A172 (cell line): ENCODE measurements around the gene ANK3. TPM values are rescaled to one million over a fixed set of nuclear protein-coding genes. Genes with fewer than 3 reads are reported as not detected.
A peak's percentile ranks its signal among the peaks of the same experiment; 100 is the strongest.
"Not testable (repeated sequence)": the region's sequence is repeated elsewhere in the genome, so short reads cannot be mapped to it uniquely, and the experiment has no call there.

Experiments used
- DNase-seq: peaks from one replicate; pipeline ENCODE4 v3.0.0-alpha.2; 2015; ENCODE audit warnings: low spot score
- total RNA-seq: library from RNA; depleted of rRNA; stranded (reverse); fragments of >200 nt; shearing (Covaris generic); gene quantifications from 2 replicates; pipeline ENCODE4 v1.2.3, GENCODE V29; 2014

ANK3 gene
- total RNA-seq, 1 experiment from 2014 or later: 9.0 TPM

DNA sequence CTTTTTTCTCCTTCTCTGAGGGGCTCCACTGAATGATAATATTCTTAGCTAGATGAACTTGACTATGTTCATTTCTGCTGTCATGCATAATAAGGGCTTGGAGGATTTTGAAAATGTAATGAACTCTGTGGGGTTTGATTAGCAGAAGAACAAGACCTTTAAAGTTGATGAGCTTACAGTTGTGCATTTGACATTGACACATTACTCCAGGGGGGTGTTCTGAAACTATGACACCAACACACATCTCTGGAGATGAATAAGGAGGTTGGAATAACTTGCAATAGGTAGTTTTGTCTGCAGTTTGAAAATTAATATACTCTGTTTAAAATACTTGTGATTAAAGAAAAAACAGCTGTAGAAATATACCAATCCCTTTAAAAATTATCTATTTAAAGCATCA is 80.3 kb downstream of the ANK3 start:
- DNase-seq: no peak

DNA sequence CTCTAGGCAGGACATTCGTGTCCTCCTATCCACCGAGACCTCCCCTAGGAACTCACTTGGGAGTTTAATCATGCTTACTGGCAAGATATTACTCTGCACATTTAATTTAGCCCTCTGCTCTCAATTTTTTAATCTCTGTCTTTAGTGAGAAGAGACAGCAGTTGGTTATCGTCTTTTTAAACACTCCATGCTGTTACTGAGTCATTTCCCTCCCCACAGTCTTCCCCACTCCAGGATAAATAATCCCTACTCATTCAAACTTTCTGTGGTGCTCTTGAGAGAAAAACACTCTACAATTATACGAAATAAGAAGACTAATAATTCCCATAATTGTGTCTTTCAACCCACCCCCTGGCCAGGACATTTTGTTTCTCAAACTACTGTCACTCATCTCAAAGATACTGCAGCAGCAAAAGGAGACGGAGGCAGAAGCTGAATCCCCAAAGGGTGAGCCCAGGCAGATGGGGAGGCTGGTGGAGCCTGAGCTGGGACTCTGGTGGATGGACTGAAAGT is 84.2 kb downstream of the ANK3 start:
- DNase-seq: peak; percentile 41

GRCh38 chr10:60304829-60305379 is 84.8 kb downstream of the ANK3 start:
- DNase-seq: no peak

DNA sequence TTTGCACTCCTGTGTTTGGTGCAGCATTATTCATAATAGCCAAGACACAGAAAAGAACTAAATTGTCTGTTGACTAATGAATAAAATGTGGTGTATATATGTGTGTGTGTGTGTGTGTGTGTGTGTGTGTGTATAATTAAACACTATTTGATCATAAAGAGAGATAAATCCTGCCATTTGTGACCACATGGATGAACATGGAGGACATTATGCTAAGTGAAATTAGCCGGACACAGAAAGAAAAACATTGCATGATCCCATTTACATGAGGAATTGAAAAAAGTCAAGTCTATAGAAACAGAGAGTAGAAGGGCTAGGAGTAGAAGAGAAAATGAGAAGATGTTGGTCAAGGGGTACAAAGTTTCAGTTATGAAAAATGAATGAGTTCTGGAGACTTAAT is 85.9 kb downstream of the ANK3 start:
- no peak for DNase-seq

GRCh38 chr10:60299961-60300883 is 89.5 kb downstream of the ANK3 start:
- DNase-seq: peak; percentile 70

- no peak for DNase-seq
These were observed 90.3 kb downstream of the ANK3 start for GRCh38 chr10:60299390-60299778.

- DNase-seq: no peak
These were observed 91.0 kb downstream of the ANK3 start for GRCh38 chr10:60298408-60299389.

DNA sequence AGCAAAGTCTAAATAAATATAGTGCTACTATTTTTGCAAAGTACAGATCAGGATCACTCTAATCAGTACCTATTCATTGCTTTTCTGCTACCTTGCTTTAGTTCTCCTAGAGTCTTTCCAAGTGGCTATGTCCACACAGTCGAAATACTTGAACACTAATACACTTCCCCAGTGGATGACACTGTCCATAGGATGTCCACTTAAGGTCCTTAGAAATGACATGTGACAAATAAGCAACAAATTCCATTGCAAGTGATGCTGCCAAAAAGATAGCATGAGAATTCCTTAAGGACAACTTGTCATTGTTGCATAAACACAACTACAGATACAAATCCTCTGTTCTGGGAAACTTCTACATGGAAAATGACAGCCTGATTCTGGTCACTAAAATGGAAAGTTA is 93.6 kb downstream of the ANK3 start:
- no peak for DNase-seq

DNA sequence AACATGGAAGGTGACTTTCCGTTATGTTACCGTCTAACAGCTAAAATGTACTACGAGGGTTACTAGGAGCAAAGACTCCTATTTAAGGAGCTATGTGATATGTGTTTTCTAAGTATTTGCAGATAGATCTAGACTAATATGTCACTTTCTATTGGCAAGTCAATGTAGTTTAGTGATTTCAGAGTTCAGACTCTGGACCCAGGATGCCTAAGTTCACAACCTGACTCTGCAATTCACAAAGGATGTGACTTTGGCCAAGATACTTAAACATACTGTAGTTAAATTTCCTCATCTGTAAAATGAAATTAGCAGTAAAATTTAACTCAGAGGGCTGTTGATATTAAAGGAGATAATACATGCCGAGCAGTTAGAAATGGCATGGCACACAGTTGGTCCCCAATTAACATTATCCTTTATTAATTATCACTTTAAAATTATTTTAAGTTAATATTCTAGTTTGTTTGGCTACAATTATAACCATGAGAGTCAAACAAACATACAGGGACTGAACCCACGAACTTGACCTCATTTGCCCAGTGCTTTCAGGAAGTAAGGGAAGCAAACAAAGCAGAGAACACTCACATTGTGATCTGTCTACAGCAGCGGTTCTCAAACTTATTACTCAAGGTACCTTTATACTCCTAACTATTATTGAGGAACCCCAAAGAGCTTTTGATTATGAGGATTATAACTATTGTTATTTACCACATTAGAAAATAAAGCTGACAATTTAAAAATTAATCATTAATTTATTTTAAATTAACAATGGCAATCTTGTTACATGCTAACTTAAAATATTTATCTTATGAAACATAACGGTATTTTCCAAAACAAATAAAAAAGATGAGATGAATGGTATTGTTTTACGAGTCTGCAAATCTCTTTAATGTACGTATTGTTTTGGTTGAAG is 94.4 kb downstream of the ANK3 start:
- DNase-seq: no peak

DNA sequence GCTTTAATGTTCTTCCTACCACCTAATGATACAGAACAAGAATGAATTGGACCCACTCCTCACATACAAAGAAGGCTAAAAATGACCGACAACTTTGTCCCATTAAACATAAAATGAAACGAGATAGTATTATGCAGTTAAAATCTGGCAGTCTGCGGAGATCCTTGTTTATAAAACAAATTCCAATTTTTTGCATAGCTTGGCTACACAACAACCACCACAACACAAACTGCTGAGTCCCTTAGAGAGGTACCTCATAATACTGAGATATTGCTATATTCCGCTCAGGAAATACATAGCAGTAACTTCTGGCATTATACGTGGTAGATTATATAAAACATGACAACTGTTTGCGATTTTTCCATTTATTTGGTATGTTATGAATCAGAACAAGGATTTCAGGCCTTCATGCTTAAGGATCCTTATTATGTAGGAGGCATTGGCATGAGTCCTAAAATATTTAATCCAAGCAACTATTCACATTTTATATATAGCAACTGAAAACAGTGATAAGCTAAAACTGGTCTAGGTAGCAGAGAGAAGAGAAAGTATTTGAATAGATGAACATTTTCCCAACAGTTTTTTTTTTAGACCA is 96.0 kb downstream of the ANK3 start:
- DNase-seq: no peak

GRCh38 chr10:60292998-60293397 is 96.7 kb downstream of the ANK3 start:
- DNase-seq: no peak

DNA sequence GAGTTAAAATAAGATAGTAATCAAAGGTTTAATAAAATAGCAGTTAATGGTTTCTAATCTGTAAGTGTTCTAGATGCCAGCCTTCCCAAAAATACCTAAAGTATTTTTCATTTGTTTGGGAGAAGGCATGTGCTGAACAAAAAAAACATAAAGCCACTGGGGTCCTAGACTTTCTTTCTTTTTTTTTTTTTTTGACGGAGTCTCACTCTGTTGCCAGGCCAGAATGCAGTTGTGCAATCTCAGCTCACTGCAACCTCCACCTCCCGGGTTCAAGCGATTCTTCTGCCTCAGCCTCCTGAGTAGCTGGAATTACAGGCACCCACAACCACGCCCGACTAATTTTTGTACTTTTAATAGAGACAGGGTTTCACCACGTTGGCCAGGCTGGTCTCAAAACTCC is 97.1 kb downstream of the ANK3 start:
- DNase-seq: not testable (repeated sequence)

DNA sequence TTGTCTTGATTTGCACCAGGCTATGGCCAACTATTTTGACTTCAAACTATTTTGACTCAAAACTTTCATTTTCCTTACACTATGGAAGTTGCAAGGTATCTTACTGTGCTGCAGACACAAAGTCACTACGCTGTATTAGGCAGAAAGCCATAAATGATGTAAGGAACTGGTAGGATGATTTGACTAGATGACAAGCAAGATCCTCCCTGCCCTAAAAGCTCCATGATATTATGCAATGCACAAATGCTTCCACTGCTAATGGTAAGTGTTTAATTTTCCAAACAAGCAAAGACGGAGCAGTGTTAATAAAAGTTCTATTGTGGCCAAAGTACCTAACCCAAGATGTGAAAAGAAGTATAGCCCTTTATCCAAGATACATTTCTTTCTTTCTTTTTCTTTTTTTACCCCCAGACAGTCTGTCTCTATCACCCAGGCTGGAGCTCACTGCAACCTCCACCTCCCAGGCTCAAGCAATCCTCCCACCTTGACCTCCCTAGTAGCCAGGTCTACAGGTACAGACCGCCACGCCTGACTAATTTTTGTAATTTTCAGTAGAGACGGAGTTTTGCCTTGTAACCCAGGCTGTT is 98.2 kb downstream of the ANK3 start:
- no peak for DNase-seq

- DNase-seq: no peak
These were observed 99.1 kb downstream of the ANK3 start for GRCh38 chr10:60290558-60290957.

- DNase-seq: no peak
These were observed 99.9 kb downstream of the ANK3 start for GRCh38 chr10:60289800-60290199.

- no peak for DNase-seq
These were observed 101.4 kb downstream of the ANK3 start for GRCh38 chr10:60288256-60288655.

DNA sequence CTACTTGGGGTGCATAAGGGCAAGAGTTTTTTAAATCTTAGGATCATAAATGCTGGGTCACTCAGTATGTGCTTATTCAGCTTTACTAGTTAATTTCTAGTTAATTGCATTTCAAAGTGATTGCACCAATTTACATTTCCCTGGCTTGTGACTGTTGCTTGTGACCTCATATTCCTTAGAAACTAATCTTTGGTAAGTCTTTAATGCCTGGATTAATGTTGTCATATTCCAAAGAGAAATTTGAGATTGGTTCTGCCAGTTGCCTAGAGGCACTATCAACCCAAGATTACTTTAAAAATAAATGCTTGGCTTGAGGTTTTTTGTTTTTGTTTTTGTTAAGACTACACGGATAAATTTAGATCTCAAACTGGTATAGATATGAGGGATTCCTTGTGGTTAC is 103.1 kb downstream of the ANK3 start:
- DNase-seq: no peak

DNA sequence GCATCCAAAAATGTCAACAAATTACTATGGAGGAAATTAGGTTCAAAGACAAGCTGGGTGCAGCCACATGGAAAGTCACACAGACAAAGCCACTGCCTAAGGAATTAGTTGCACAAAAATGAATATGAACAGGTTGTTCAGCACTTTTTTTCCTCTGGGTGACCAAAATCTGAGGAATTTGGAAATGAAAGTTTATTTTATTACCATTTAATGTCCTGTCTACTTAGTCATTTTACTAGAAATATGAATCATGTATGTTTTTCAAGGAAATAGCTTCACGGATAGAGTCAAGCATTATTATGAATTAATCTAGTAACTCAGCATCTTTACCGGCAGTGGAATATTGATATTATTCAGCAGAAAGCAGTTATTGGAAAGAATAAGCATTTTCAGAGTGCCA is 106.3 kb downstream of the ANK3 start:
- no peak for DNase-seq

DNA sequence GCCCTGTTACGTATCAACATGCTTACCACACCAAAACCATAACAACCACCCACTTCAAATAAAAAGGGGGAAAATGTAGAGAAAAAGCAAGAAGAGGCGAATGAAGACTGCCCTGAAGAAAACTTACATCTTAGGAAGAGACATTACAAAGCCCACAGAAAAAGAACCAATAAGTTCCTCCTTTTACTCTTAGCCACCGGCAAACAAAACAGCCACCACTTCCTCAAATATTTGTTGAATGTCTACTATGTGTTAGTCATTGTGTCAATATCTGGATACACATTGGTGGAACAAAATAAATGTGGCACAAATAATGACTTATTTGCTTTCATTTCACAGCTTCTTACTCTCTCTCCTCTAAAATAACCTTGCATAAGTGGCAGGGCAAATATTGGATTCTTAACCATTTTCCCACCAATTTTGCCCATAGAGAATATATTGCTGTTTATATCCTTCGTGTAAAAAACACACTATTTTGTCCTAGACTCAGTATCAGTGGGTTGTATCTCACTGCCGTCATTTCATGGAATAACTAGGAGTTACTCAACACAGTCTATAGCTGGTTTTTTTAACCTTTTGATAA is 106.8 kb downstream of the ANK3 start:
- DNase-seq: peak; percentile 78
